ENCODE results near the gene COX19. TPM values are rescaled to one million over a fixed set of nuclear protein-coding genes. Genes with fewer than 3 reads are reported as not detected.
"Not testable (repeated sequence)": the region's sequence is repeated elsewhere in the genome, so short reads cannot be mapped to it uniquely, and the experiment has no call there.

COX19 gene
- total RNA-seq, 1 donor from 2014 or later = 13.1 TPM

- no peak for TF ChIP-seq CTCF (conservative IDR thresholded peaks at IDR 0.05)
- Mint-ChIP-seq H3K27me3 (ENCODE audit: low read depth) (peaks cover 21% of the 10 kb centered on the region), H3K9me3 (no peaks in the 10 kb centered on the region)
Observed at GRCh38 chr7:945556-946255, 29.6 kb downstream of the COX19 start.

GRCh38 chr7:945147-945555 lies 30.2 kb downstream of the COX19 start:
- Mint-ChIP-seq H3K4me3 (no peak overlapping the region), H3K27ac (ENCODE audit: unreplicated experiment) (no peak overlapping the region), H3K9me3 (peaks cover 2% of the 10 kb centered on the region), H3K36me3 (ENCODE audit: low read depth) (no peaks in the 10 kb centered on the region), H3K27me3 (ENCODE audit: low read depth) (peaks cover 27% of the 10 kb centered on the region), H3K4me1 (no peaks in the 10 kb centered on the region)
- no peak for DNase-seq (ENCODE audit: low read depth, low spot score)
- TF ChIP-seq CTCF (conservative IDR thresholded peaks at IDR 0.05) = no peak

More at GRCh38 chr7:945556-946255, 29.6 kb downstream of the COX19 start:
- H3K27ac Mint-ChIP-seq (ENCODE audit: unreplicated experiment) = no peak overlapping the region
- H3K4me3 Mint-ChIP-seq = no peak overlapping the region
- H3K36me3 Mint-ChIP-seq (ENCODE audit: low read depth) = no peaks in the 10 kb centered on the region
- DNase-seq (ENCODE audit: low read depth, low spot score) = no peak
- no peaks in the 10 kb centered on the region for H3K4me1 Mint-ChIP-seq

GRCh38 chr7:944744-945143 lies 30.6 kb downstream of the COX19 start:
- H3K36me3 Mint-ChIP-seq (ENCODE audit: low read depth) = no peaks in the 10 kb centered on the region
- H3K4me3 Mint-ChIP-seq = no peak overlapping the region
- H3K9me3 Mint-ChIP-seq = peaks cover 6% of the 10 kb centered on the region
- no peak overlapping the region for H3K27ac Mint-ChIP-seq (ENCODE audit: unreplicated experiment)
- no peak for TF ChIP-seq CTCF (conservative IDR thresholded peaks at IDR 0.05)
- H3K27me3 Mint-ChIP-seq (ENCODE audit: low read depth) = peaks cover 31% of the 10 kb centered on the region
- H3K4me1 Mint-ChIP-seq = no peaks in the 10 kb centered on the region
- no peak for DNase-seq (ENCODE audit: low read depth, low spot score)

GRCh38 chr7:943793-944192 lies 31.6 kb downstream of the COX19 start:
- H3K9me3 Mint-ChIP-seq; H3K4me1 Mint-ChIP-seq; H3K36me3 Mint-ChIP-seq (ENCODE audit: low read depth); H3K27ac Mint-ChIP-seq (ENCODE audit: unreplicated experiment); H3K4me3 Mint-ChIP-seq; DNase-seq (ENCODE audit: low read depth, low spot score): not testable (repeated sequence)
- peaks cover 32% of the 10 kb centered on the region for H3K27me3 Mint-ChIP-seq (ENCODE audit: low read depth)

- no peaks in the 10 kb centered on the region for H3K36me3 Mint-ChIP-seq (ENCODE audit: low read depth)
- no peak overlapping the region for H3K4me3 Mint-ChIP-seq
- TF ChIP-seq CTCF (conservative IDR thresholded peaks at IDR 0.05) = no peak
- H3K4me1 Mint-ChIP-seq = no peaks in the 10 kb centered on the region
- no peak overlapping the region for H3K27ac Mint-ChIP-seq (ENCODE audit: unreplicated experiment)
- DNase-seq (ENCODE audit: low read depth, low spot score) = no peak
- H3K27me3 Mint-ChIP-seq (ENCODE audit: low read depth) = peaks cover 33% of the 10 kb centered on the region
- peaks cover 6% of the 10 kb centered on the region for H3K9me3 Mint-ChIP-seq
Observed at GRCh38 chr7:940599-941408, 34.5 kb downstream of the COX19 start.

- Mint-ChIP-seq H3K27me3 (ENCODE audit: low read depth) (peaks cover 32% of the 10 kb centered on the region), H3K4me1 (no peaks in the 10 kb centered on the region), H3K27ac (ENCODE audit: unreplicated experiment) (no peak overlapping the region), H3K36me3 (ENCODE audit: low read depth) (no peaks in the 10 kb centered on the region), H3K4me3 (no peak overlapping the region), H3K9me3 (peaks cover 6% of the 10 kb centered on the region)
- TF ChIP-seq CTCF (conservative IDR thresholded peaks at IDR 0.05) = no peak
- no peak for DNase-seq (ENCODE audit: low read depth, low spot score)
Observed at GRCh38 chr7:939843-940242, 35.5 kb downstream of the COX19 start.
